ENCODE measurements around the gene SLCO3A1.

The SLCO3A1 gene

DNA sequence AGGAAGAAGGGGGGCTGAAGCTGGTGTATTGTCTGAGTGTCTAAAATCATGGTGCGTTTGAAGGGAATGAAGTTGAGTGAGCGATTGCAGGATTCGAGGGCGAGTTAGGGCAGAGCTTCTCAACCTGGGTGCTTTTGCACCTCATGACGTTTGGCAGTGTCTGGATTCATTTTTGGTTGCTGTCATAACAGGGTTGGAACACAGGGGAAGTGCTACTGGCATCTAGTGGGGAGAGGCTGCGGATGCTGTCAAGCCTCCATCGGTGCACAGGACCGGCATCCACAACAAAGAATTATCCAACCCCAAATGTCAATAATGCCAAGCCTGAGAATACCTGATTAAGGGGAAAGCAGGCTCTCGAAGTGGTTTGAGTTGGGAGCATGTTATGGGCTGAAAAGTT lies 120.0 kb downstream of the SLCO3A1 start:
- no peak for DNase-seq

DNA sequence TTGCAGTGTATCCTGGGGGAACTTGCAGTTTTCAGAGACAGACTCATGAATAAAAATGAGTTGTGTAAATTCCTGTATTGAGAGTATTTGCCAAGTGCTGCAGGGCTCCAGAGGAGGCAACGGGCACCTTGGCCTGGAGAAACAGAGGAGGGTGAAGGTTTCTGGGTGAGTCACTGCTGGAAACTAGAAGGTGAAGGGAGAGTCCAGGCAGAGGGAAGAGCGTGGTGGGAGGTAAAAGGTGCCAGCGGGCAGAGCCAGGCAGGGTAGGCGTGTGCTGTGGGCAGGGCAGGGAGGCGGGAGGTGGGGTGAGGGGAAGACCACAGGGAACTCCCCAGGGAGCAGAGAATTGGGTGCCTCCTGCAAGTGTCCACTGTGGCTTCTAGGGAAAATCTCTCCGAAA lies 120.8 kb downstream of the SLCO3A1 start:
- no peak for DNase-seq

DNA sequence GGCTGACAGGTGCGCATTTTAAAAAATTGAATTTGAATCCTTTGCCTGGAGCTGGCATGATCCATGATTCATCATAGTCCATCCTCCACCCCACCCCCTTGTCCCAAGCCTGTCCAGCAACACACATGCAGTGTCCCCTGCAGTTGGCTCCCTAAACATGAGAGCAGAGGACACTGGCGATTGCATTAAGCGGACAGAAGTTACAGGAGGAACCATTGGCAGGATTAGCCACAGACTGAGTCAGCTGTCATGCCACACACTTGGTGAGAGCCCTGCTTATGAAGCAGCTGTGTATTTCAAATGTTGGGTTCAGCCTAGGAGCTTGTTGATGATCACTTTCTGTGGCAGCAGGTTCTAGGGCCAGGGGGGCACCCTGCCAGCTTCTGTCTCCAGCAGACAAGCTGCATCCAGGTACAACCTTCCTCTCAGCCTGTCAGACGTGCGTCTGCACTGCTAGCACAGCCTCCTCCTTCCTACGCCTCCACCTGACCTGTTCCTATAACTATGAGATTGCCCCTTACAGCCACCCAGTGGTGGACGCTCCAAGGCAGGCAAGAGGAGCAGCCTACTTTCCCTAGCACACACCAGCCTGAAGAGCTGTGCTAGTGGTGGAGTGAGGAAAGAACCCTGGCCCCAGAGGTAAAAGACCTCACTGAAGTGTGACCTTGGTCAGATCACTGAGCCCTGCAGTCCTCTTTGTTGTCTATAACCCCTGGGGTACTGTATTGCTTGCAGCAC lies 121.9 kb downstream of the SLCO3A1 start:
- no peak for DNase-seq

DNA sequence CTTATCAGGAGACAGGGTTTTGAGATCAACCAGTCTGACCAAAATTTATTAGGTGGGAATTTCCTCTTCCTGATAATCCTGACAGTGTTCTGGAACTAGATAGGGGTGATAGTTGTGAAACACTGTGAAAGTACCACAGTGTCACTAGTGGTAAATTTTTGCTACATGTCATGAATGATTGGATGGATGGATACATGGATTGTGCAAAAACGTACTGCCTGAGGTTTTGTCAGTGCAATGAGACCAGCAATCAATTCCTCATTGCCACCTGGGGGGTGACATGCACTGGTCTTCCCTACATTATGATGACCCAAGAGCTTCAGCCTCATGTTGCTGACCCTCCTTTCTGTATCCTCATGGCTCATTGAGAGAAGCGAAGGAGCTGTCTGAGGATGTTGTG lies 123.5 kb downstream of the SLCO3A1 start:
- no peak for DNase-seq

DNA sequence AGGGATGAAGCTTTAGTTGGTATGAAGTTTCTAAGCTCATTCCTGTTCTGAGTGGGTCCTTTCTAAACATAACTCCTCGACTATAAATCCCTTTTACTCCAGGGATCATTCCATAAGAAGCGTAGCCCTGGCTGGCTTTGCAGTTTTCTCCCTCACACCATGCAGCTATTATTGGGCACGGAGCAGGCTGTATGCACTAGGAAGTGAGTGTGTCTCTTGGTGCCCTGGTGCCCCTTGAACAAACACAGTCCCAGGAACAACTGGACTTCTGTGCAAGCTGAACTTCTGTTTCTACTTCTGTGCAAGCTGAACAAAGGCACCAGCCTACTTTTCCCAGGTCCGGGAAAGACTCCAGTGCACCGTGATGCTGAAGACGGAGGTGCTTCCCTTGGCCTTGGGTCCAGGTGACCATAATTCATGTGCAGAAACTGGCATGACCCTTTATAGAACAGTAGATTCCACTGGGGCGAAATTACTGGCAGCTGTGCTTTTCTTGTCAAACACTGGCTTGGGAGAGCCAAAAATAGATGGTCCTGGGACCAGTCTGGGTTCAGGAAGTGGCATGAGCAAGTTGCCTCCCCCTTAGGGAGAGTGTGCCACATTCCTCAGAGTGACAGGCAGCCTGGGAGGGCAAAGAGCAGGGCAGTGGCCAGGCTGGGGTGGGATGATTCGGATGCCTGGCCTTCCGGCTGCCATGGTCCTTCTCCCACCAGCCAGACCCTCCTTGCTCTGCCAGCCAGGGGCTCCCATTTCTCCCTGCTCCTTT lies 127.2 kb downstream of the SLCO3A1 start:
- no peak for DNase-seq

DNA sequence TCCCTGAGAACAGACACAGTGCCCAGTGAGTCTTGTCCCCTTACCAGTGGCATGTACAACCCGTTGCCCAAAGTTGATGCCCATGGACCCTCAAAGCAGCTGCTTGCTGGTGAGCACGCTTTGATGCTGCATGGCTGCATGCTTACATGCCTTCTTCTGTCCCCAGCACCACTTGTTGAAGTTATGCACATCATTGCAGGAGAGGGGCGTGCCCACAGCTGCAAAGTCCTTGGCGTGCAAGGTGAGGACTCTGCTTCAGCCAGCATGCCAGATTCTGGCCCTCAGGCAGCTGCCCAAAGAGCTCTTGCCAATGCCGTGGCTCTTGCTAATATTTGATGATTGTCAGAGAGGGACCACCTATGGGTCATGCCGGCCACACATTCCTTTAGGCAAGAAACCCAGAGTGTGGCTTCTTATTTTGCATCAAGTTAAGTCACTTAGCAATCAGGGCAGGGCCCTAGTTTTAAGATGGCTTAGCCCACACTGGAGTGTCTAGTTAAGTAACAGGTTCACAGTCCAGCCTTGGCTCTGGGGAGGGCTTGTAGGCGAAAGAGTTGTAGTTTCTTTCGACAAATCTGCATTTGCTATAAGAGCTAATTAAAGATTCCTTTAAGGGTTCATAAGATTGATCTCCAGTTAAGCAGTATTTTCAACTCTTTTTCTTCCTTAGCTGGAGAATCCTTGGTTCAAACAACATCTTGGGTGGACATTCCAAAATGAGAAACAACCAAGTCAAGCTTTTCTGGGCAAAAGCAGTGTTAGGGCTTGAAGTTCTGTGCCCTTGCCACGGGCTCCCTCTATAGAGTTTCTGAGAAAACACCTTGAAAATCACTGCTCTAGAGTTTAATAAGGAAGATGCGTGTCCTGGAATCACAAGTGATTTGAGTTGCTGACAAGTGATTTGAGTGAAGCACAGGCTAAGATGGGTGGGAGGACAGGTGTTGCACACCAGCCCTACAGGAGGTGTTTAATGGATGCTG lies 128.6 kb downstream of the SLCO3A1 start:
- DNase-seq, result no peak

DNA sequence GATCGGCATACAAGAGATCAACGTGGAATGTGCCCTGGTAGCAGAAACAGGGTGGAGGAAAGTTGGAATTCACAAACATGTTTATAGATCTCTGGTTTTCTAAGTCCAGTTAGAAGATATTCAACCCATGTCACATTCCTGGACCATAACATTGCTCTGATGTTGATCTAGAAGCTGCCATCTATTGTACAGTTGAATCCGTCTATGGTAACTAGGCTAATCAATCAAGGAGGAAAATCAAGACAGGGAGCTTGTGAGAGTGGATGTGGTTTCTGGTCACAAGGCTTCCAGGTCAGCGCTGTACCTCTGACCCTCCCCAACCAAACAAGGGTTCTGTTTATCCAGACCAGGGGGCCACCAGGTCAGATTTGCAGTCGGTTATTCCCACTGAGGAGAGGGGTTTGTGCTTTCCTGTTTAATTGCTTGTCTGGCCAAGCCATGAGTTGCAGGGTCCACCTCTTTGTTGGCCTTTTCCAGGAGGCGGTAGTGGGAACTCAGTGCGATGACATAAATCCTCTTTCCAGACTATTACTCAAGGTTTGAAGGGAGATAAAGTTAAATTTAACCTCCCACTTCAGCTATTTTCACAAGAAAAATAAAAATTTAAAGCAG lies 130.3 kb downstream of the SLCO3A1 start:
- DNase-seq, result no peak

DNA sequence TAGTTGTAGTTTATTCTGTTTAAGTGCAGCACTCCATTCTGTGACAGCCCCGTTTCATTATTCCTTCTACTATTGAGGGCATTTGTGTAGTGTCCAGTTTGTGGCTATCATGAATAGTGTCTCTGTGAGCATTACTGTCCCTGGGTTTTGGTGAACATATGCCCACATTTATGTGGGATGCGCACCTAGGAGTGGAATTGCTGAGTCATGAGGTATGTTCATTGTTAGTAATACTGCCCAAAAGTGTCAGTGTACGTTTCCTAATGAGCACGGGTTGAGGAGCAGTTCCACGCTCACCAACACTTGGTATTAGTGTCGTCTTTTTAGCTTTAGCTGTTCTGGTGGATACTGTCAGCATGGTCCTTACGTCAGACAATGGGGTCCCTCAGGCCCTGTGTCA lies 131.8 kb downstream of the SLCO3A1 start:
- no peak for DNase-seq

DNA sequence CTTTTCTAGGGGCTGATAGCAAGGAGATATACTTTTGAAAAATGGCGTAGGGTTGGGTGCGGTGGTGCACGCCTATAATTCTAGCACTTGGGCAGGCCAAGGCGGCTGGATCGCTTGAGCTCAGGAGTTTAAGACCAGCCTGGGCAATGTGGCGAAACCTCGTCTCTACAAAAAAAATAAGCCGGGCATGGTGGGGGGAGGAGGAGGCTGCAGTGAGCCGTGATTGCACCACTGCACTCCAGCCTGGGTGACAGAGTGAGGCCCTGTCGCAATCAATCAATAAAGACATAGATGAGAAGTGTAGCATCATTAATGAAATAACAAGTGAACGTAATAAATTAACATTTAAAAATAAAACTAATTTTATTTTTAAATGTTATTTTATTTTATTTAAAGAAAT lies 134.6 kb downstream of the SLCO3A1 start:
- DNase-seq, result no peak

DNA sequence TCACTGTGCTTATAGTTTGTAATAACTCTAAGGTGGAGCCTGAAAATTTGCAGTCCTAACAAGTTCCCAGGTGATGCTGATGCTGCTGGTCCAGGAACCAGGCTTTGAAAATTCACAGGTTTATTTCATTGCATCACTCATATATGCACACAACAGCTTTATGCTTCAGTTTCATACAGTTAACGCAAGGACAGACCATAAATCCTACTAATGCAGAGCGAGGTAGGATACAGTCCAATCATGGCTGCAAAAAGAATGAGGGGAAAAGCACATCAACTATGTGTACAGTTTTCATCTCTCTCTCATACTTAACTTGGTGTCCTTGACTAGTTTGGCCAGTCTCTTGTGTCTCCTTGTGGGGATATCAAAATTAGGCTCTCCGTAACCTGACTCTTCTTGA lies 135.1 kb downstream of the SLCO3A1 start:
- DNase-seq, result no peak

DNA sequence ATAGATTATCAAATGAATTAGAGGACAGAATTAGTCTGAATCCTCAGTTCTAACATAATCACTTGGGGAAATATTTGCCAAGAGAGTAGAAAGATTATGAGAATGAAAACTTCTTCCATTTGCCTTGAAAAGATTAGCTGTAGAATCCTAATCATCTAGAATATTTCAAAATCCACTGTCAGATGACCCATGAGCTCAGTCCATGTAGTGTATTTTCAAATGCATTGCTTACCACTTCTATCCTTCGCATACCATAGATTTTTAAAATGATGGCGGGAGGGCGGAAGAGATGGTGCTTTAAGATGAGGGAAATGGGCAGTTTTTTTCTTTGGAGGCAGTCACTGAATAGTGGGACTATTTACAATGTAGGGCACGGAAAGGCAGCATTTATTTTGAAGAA lies 136.3 kb downstream of the SLCO3A1 start:
- no peak for DNase-seq

DNA sequence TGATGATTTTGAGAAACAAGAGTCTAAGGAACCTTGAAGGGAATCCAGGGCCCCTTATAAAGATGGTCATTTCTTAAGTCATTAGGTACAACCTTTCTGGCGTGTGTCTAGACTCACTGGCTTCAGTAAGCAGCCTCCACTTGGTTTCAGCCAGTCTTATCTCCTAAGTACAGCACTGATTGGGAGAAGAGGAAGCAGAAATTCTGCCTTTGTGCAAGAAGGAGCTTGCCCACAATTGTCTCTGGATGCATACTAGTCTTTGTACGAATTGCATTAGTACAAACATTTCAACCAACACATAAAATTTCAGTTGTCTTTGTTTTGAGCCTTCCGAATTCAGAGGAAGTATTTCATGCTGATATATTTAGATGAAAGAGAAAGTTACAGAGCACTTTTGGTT lies 139.4 kb downstream of the SLCO3A1 start:
- DNase-seq, result no peak

DNA sequence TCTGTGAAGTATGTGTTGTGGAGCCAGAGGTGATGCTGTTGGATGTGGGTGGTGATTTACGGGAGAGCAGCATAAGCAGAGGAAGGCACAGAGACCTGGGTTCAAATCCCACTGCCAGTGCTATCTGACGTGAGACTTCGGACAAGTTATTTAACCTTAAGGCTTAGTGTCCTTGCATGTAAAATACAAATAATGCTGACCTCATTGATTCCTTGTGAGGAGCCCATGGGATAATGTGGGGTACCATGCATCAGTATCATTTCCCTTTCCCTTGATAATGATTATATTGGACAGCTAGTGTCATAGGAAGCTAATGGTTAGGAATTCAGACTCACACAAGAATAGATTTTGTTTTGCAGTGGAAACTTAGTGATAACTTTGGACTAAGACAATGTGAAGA lies 141.6 kb downstream of the SLCO3A1 start:
- DNase-seq, result no peak

DNA sequence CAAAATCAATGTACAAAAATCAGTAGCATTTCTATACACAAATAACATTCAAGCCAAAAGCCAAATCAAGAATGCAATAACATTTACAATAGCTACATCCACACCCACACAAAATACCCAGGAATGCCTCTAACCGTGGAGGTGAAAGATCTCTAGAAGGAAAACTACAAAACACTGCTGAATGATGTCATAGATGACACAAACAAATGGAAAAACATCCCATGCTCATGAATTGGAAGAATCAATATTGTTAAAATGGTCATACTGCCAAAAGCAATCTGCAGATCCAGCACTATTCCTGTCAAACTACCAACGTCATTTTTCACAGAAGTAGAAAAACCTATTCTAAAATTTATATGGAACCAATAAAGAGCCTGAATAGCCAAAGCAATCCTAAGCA lies 143.7 kb downstream of the SLCO3A1 start:
- no peak for DNase-seq

DNA sequence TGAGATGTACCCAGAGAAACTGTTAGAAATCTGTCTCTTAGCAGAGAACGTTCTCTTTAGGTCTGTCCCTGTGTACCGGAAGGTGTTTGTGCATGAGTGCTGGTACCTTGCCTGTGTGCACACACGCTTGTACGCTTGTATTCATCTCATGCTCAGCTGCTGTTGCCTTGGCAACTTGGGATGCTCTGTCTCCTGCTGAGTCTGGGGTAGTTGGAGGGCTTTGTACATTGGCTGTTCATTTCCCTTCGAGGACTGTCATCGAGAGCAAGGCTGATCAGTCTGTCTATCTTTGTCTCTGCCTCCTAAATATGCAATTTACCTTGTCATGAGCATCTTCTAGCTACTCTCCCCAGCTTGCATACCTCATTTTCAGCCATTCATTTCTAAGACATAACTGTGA lies 147.2 kb downstream of the SLCO3A1 start:
- no peak for DNase-seq

DNA sequence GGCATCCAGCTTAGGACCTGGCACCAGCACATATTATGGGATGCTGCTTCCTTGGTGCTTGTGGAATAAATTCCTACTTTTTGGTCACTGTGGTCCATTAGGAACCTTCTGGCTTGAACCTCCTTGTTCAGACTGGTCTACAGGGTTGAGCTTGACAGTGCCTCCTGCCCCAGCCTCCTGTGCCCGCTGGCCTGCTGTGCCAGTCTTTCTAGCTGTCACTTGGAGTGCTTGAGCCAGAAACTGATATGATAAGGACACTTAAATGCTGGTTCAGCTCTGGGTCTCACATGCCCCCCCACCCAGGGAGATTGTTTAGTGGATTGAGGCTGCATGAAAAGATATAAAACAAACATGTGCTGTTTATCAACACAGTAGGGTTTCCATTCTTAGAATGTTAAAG lies 147.8 kb downstream of the SLCO3A1 start:
- no peak for DNase-seq

DNA sequence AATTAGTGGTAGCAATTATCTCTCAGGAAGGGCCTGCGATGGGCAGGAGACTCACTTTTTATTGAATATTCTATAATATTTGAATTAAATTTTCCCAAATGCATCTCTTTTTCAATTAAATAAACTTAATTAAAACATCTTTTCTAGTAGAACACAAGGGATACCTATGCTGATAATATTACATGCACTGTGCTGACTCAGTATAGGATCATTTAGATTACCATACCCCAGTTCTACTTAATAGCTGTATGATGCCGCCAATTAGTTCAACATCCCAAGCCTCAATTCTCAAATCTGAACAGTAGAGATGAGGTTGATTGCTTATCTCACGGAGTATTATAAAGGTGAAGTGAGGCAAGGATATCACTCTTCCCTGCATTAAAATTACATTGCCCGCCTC lies 149.2 kb downstream of the SLCO3A1 start:
- DNase-seq, result no peak

DNA sequence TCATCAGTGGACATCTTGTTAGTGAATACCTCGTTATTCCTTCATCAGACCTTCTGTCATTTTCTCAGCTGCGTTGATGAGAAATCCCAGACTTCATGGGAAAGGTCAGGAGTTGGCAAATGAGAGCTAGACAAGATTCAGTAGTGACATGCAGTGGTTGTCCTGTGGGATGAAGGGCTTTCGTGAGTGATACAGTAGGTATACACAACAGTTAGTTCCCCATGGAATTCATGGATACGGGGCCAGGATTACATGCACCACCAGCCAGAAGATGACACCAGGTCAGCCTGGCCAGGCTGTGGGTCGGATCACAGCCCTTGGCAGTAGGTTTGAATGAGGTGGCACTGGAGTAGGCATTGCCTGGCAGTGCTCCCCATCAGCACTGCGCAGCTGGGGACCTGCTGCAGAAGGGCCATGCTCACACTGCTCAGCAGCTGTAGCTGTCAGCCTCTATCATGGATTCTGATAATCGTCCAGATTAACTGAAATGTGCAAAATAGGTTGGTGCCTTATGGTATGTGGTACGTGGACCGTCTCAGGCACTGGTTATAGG lies 150.1 kb downstream of the SLCO3A1 start:
- no peak for DNase-seq

DNA sequence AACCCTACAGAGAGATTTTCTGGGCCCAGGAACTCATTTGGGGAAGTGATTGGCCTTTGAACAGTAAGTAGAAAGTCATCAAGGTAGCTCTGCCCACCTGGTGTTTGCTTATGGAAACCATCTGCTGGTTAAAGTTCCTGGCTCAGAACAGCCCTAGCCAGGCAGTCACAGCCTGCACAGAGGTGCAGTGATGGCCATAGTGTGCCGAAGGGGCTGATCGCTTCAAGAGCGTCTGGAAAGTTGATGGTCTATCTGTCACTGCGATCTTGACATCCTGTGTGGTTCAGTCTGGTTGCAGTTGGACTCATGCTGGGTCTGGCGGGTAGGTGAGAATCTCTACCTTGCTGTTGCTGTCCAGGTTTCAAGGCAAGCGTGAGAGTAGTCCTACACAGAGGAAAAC lies 151.6 kb downstream of the SLCO3A1 start:
- no peak for DNase-seq

DNA sequence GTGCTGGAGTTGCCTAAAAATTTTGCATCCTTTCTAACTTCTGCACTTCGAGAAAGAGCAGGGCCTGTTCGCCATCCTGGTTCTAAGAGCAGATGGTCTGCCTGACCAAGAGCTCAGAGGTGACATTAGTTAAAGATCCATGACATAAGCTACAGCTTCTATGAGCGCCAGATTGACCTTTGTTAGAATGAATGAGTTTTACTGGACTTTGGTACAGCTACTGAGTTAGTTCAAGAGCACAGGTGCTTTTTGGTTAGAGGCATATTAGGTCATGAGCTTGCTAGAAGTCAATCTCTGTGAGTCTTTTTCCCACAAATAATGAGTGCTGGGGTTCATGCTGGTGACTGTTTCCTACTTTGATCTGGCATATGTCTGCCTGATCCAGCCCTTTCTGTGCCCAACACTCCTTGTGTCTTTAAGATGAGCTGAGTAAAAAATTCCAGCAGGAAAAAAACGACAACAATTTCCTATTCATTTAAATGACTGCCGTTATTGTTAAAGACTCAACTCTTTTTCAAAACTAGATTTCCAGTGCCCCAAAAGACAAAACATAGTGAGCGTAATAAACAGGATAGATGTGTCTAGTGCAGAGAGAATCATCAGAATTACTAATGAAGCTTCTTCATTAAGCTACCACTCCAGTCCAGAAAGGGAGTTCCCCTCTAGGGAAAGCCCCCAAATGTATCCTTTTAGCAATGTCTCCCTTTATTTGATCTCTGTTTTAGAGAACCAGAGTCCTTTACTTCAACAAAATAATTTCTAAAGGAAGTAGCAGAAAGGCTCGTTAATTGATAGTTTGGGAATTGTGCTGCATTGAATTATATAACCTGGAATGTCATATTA lies 152.9 kb downstream of the SLCO3A1 start:
- DNase-seq, result no peak

DNA sequence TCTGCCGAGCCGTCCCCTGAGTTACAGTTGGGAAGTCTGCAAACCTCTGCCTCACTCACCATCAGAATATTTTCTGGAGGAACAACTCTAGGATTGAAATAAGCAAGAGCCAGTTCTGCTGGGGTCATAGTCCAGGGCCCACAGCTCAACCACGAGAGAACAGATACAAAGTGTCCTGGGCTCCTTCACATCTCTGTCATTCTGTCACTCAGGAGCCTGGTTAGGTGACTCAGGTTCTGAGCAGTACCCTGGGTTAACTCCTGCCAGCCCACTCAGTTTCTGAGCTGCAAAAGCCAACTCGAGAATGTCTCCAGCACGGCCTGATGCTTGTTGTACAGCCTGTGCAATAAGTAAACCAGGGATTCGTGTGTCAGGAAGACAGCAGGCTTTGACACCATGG lies 155.7 kb downstream of the SLCO3A1 start:
- DNase-seq, result no peak

Data from T-helper 1 cell (primary cell).